A549 (cell line): Measurements from ENCODE around the gene CUL3. TPM values are rescaled to one million over a fixed set of nuclear protein-coding genes. Genes with fewer than 3 reads are reported as not detected.
"Not testable (repeated sequence)": the region's sequence is repeated elsewhere in the genome, so short reads cannot be mapped to it uniquely, and the experiment has no call there.

Source experiments
- ATAC-seq, 2 experiments: fragments of 200-7000 bp in 1 of 2; fragments of >200 bp in 1 of 2; cut with Nextera tagmentation in 1 of 2; cut with Tn5 transposase in 1 of 2; 3 replicates each; pipeline versions ENCODE4 v1.8.0 to v1.9.1; 2018 to 2020; ENCODE audit warnings: mild to moderate bottlenecking in 1 of 2, moderate library complexity in 1 of 2
- CTCF ChIA-PET: fragments of 300-600 bp; sonication (Branson Sonifier 250); formaldehyde crosslinking; extraction: SDS; loops from one replicate; lab custom pipeline; 2021; ENCODE audit warnings: antibody characterized with exemption, inconsistent platforms; lab: Yijun Ruan, JAX
- POLR2A ChIA-PET: fragments of 350-600 bp; formaldehyde crosslinking; extraction: SDS; loops from one replicate; lab custom pipeline; 2021; ENCODE audit warnings: antibody characterized with exemption, inconsistent platforms; lab: Yijun Ruan, JAX
- DNase-seq, 2 experiments: peaks; one replicate each; pipeline versions ENCODE4 v3.0.0 to v3.0.0-alpha.2; 2011 to 2016; ENCODE audit warnings: low read depth in 1 of 2, low spot score in 1 of 2
- FAIRE-seq: peaks from 2 replicates; lab custom pipeline; 2011; peaks lifted over from hg19 to GRCh38; lab: Jason Lieb, UNC
- H3K27ac ChIP-seq, 2 experiments: fragments of >200 bp; sonication (Bioruptor Twin); formaldehyde crosslinking; 3 replicates each; pipeline ENCODE4 v1.5.1; 2016 to 2017
- H3K4me1 ChIP-seq: fragments of >200 bp; sonication (Bioruptor Twin); formaldehyde crosslinking; 3 replicates; pipeline ENCODE4 v1.6.1; 2016
- H3K4me2 ChIP-seq: fragments of >200 bp; sonication (Bioruptor Twin); formaldehyde crosslinking; 3 replicates; pipeline ENCODE4 v1.6.1; 2016
- H3K4me3 ChIP-seq: fragments of >200 bp; sonication (Bioruptor Twin); formaldehyde crosslinking; 3 replicates; pipeline ENCODE4 v1.5.1; 2016
- H3K9me3 ChIP-seq: fragments of >200 bp; sonication (Bioruptor Twin); formaldehyde crosslinking; 3 replicates; pipeline ENCODE4 v1.6.1; 2016
- CEBPB ChIP-seq, 2 experiments: fragments of >200 bp in 1 of 2; sonication (Bioruptor Twin) in 1 of 2; formaldehyde crosslinking in 1 of 2; IDR thresholded peaks; 2 replicates each; pipeline ENCODE4 v1.6.1; 2012 to 2016
- EHF ChIP-seq: fragments of 250-450 bp; sonication (Bioruptor Pico); IDR thresholded peaks from 2 replicates; pipeline ENCODE4 v1.5.0; 2020; ENCODE audit warnings: mild to moderate bottlenecking
- EP300 ChIP-seq, 2 experiments: fragments of >200 bp; sonication (Bioruptor Twin); formaldehyde crosslinking; IDR thresholded peaks; 2 replicates in 1 of 2; 3 replicates in 1 of 2; pipeline ENCODE4 v1.6.1; 2016 to 2017
- ESRRA ChIP-seq: fragments of 150-350 bp; IDR thresholded peaks from 2 replicates; pipeline ENCODE4 v1.6.1; 2014; ENCODE audit warnings: mild to moderate bottlenecking, low read length, borderline replicate concordance
- HEYL ChIP-seq: fragments of 250-450 bp; sonication (Bioruptor Pico); IDR thresholded peaks from 2 replicates; pipeline ENCODE4 v1.8.0; 2021; ENCODE audit warnings: mild to moderate bottlenecking, moderate library complexity
- JUN ChIP-seq, 2 experiments: fragments of >200 bp; sonication (Bioruptor Twin); formaldehyde crosslinking; IDR thresholded peaks; 2 replicates in 1 of 2; 3 replicates in 1 of 2; pipeline ENCODE4 v1.6.1; 2016 to 2017
- KDM1A ChIP-seq: fragments of 200-600 bp; sonication (generic); IDR thresholded peaks from 2 replicates; pipeline ENCODE4 v1.6.1; 2016; ENCODE audit warnings: low read depth, mild to moderate bottlenecking
- KDM5A ChIP-seq: fragments of 200-600 bp; sonication (generic); IDR thresholded peaks from 2 replicates; pipeline ENCODE4 v1.6.1; 2016; ENCODE audit warnings: antibody characterized with exemption, mild to moderate bottlenecking
- MAFK ChIP-seq: fragments of 450-650 bp; IDR thresholded peaks from 2 replicates; pipeline ENCODE4 v1.6.1; 2014; ENCODE audit not compliant: partially characterized antibody
- NFE2L2 ChIP-seq: fragments of 150-350 bp; conservative IDR thresholded peaks from 2 replicates; pipeline ENCODE4 v1.6.1; 2014; ENCODE audit warnings: low read length
- POLR2A ChIP-seq: IDR thresholded peaks from 2 replicates; pipeline ENCODE4 v1.6.1; 2012; ENCODE audit warnings: mild to moderate bottlenecking, low read length
- POLR2AphosphoS2 ChIP-seq: conservative IDR thresholded peaks from 2 replicates; pipeline ENCODE4 v1.6.1; 2012; ENCODE audit warnings: low read length, improper control_type of control experiment, inconsistent platforms
- RAD21 ChIP-seq, 2 experiments: fragments of >200 bp in 1 of 2; sonication (Bioruptor Twin) in 1 of 2; formaldehyde crosslinking in 1 of 2; IDR thresholded peaks in 1 of 2; conservative IDR thresholded peaks in 1 of 2; 2 replicates in 1 of 2; 3 replicates in 1 of 2; pipeline ENCODE4 v1.6.1; 2012 to 2018; ENCODE audit warnings: inconsistent platforms in 1 of 2
- TFCP2L1 ChIP-seq: fragments of 250-450 bp; sonication (Bioruptor Pico); IDR thresholded peaks from 2 replicates; pipeline ENCODE4 v1.5.0; 2021; ENCODE audit warnings: mild to moderate bottlenecking
- ZFP36 ChIP-seq: fragments of 450-650 bp; IDR thresholded peaks from 2 replicates; pipeline ENCODE4 v1.6.1; 2014; ENCODE audit warnings: borderline replicate concordance; ENCODE audit not compliant: partially characterized antibody
- WGBS: methylation state at CpG from one replicate; pipeline ENCODE4 v1.1.6; 2017; ENCODE audit errors: missing lambda C conversion rate; 5-methylcytosine and 5-hydroxymethylcytosine counted together
- polyA plus RNA-seq, 4 experiments: library from polyadenylated mRNA; depleted of rRNA in 3 of 4; stranded (reverse); fragments of >200 nt; fragmentation: RNase III in 1 of 4; extraction: RNeasy Plus Mini Kit Qiagen cat#74134 plus additional on column Dnase treatment in 1 of 4; gene quantifications; 2 replicates in 3 of 4; 3 replicates in 1 of 4; pipeline ENCODE4 v1.2.3, GENCODE V29; 2011 to 2017
- TF ChIP-seq, protein P1 (sequence below): fragments of 250-450 bp; sonication (Bioruptor Pico); IDR thresholded peaks from 2 replicates; pipeline ENCODE4 v1.5.0; 2021; ENCODE audit warnings: mild to moderate bottlenecking, moderate library complexity, borderline replicate concordance
- TF ChIP-seq, protein P2 (sequence below): fragments of 450-650 bp; IDR thresholded peaks from 2 replicates; pipeline ENCODE4 v1.6.1; 2014; ENCODE audit warnings: antibody characterized with exemption
- TF ChIP-seq, protein P3 (sequence below): IDR thresholded peaks from 2 replicates; pipeline ENCODE4 v1.6.1; 2012
- TF ChIP-seq, protein P4 (sequence below): fragments of >200 bp; sonication (Bioruptor Twin); formaldehyde crosslinking; IDR thresholded peaks from 3 replicates; pipeline ENCODE4 v1.5.1; 2016
- TF ChIP-seq, protein P5 (sequence below): fragments of >200 bp; sonication (Bioruptor Twin); formaldehyde crosslinking; IDR thresholded peaks from 2 replicates; pipeline ENCODE4 v1.6.1; 2016

CUL3 gene
- polyA plus RNA-seq, 2 of the 4 experiments (the other 2 are of a cell fraction): 70.5 to 73.9 TPM

DNA sequence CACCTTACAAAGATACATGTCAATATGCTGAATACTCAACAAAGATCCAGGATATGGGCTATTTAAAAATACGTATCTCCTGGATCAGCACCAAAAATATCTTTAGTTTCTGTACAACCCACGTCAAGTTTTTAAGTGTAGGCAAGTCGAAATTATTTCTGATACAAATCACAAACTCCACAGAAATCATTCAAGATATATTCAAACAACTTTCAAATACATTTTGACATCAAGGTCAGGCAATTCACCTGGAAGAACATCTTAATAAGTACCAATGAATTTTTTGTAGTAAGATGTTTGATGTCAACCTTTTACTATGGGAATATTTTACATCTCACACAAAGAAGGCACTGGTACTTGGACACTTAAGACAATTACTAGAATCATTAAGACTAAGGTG is 86.2 kb downstream of the CUL3 start (continued):
- TF ChIP-seq RAD21 (conservative IDR thresholded peaks at IDR 0.05 in 1 of 2, IDR thresholded peaks at IDR 0.05 in 1 of 2): no peak

DNA sequence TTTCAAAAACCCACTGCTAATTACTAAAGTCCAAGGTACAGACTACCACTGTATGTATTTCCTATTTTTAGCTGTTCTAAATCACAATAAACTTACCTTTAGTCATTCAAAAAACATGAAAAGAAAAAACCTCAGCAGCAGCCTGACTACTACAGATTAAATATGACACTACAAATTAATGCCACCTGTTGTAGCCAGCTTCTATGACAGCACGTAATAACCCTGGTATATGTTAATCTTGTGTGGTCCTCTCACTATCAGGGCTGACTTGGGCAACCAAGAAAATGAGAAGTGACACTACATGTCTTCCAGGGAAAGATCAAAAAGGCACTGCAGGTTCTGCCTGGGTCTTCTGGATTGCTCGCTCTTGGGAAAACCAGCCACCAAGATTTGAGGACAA is 92.6 kb downstream of the CUL3 start:
- TF ChIP-seq, protein P1, sequence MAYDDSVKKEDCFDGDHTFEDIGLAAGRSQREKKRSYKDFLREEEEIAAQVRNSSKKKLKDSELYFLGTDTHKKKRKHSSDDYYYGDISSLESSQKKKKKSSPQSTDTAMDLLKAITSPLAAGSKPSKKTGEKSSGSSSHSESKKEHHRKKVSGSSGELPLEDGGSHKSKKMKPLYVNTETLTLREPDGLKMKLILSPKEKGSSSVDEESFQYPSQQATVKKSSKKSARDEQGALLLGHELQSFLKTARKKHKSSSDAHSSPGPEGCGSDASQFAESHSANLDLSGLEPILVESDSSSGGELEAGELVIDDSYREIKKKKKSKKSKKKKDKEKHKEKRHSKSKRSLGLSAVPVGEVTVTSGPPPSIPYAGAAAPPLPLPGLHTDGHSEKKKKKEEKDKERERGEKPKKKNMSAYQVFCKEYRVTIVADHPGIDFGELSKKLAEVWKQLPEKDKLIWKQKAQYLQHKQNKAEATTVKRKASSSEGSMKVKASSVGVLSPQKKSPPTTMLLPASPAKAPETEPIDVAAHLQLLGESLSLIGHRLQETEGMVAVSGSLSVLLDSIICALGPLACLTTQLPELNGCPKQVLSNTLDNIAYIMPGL (CRISPR knock-in tag): no peak
- TF ChIP-seq JUN (IDR thresholded peaks at IDR 0.05) (no peak), TFCP2L1 (CRISPR knock-in tag) (no peak), POLR2A (no peak), HEYL (CRISPR knock-in tag) (no peak), ZFP36 (no peak), EP300 (IDR thresholded peaks at IDR 0.05) (no peak), KDM5A (no peak), MAFK (no peak), POLR2AphosphoS2 (no peak), RAD21 (conservative IDR thresholded peaks at IDR 0.05 in 1 of 2, IDR thresholded peaks at IDR 0.05 in 1 of 2) (no peak), ESRRA (no peak), EHF (CRISPR knock-in tag) (no peak), CEBPB (IDR thresholded peaks at IDR 0.05) (no peak), NFE2L2 (no peak)
- TF ChIP-seq, protein P2, sequence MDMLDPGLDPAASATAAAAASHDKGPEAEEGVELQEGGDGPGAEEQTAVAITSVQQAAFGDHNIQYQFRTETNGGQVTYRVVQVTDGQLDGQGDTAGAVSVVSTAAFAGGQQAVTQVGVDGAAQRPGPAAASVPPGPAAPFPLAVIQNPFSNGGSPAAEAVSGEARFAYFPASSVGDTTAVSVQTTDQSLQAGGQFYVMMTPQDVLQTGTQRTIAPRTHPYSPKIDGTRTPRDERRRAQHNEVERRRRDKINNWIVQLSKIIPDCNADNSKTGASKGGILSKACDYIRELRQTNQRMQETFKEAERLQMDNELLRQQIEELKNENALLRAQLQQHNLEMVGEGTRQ: no peak
- TF ChIP-seq, protein P3, sequence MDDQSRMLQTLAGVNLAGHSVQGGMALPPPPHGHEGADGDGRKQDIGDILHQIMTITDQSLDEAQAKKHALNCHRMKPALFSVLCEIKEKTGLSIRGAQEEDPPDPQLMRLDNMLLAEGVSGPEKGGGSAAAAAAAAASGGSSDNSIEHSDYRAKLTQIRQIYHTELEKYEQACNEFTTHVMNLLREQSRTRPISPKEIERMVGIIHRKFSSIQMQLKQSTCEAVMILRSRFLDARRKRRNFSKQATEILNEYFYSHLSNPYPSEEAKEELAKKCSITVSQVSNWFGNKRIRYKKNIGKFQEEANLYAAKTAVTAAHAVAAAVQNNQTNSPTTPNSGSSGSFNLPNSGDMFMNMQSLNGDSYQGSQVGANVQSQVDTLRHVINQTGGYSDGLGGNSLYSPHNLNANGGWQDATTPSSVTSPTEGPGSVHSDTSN: no peak
- TF ChIP-seq, protein P4, sequence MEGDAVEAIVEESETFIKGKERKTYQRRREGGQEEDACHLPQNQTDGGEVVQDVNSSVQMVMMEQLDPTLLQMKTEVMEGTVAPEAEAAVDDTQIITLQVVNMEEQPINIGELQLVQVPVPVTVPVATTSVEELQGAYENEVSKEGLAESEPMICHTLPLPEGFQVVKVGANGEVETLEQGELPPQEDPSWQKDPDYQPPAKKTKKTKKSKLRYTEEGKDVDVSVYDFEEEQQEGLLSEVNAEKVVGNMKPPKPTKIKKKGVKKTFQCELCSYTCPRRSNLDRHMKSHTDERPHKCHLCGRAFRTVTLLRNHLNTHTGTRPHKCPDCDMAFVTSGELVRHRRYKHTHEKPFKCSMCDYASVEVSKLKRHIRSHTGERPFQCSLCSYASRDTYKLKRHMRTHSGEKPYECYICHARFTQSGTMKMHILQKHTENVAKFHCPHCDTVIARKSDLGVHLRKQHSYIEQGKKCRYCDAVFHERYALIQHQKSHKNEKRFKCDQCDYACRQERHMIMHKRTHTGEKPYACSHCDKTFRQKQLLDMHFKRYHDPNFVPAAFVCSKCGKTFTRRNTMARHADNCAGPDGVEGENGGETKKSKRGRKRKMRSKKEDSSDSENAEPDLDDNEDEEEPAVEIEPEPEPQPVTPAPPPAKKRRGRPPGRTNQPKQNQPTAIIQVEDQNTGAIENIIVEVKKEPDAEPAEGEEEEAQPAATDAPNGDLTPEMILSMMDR: no peak
- TF ChIP-seq, protein P5, sequence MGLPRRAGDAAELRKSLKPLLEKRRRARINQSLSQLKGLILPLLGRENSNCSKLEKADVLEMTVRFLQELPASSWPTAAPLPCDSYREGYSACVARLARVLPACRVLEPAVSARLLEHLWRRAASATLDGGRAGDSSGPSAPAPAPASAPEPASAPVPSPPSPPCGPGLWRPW: no peak
- no peak overlapping the region for H3K27ac ChIP-seq
- no peak overlapping the region for H3K4me3 ChIP-seq
- ATAC-seq: no peak
- DNase-seq: no peak
- ChIA-PET POLR2A (no interaction called here), CTCF (interaction anchor here (1.5 kb wide), 1 partner anchor 13 kb away, joined by 3 read pairs; no protein-coding TSS in a partner anchor)
- peaks cover 11% of the 10 kb centered on the region; the same call in 2 of the 3 replicates for H3K4me1 ChIP-seq
- no peak overlapping the region for H3K4me2 ChIP-seq
- 93% methylated on average over 2 of the region's 2 CpGs for WGBS
- H3K9me3 ChIP-seq: peaks cover 5% of the 10 kb centered on the region; the same call in 1 of the 3 replicates
- FAIRE-seq: no peak

DNA sequence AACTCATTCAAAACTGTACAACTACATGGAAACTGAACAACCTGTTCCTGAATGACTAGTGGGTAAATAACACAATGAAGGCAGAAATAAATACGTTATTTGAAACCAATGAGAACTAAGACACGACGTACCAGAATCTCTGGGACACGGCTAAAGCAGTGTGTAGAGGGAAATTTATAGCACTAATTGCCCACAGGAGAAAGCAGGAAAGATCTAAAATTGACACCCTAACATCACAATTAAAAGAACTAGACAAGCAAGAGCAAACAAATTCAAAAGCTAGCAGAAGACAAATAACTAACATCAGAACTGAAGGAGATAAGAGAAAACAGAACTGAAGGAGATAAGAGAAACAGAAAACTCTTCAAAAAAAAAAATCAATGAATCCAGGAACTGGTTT is 97.2 kb downstream of the CUL3 start:
- POLR2A ChIA-PET, FAIRE-seq, H3K27ac ChIP-seq, CTCF ChIA-PET, H3K4me2 ChIP-seq, ATAC-seq, DNase-seq, H3K4me3 ChIP-seq: not testable (repeated sequence)
- Histone ChIP-seq H3K9me3 (peaks cover 10% of the 10 kb centered on the region; the same call in 2 of the 3 replicates), H3K4me1 (peaks cover 48% of the 10 kb centered on the region)
- peak; percentile 66; the same call in 1 of the 2 replicates for TF ChIP-seq KDM1A
- WGBS: 96% methylated on average over 4 of the region's 4 CpGs
